HG03039 (cell line): ENCODE results near the gene TTLL10.

ENCODE experiments used
- ATAC-seq: cut with Tn5 transposase; IDR thresholded peaks from one replicate; pipeline ENCODE4 v1.9.1; 2021; ENCODE audit warnings: mild to moderate bottlenecking, moderate library complexity; ENCODE audit not compliant: unreplicated experiment

Gene TTLL10

DNA sequence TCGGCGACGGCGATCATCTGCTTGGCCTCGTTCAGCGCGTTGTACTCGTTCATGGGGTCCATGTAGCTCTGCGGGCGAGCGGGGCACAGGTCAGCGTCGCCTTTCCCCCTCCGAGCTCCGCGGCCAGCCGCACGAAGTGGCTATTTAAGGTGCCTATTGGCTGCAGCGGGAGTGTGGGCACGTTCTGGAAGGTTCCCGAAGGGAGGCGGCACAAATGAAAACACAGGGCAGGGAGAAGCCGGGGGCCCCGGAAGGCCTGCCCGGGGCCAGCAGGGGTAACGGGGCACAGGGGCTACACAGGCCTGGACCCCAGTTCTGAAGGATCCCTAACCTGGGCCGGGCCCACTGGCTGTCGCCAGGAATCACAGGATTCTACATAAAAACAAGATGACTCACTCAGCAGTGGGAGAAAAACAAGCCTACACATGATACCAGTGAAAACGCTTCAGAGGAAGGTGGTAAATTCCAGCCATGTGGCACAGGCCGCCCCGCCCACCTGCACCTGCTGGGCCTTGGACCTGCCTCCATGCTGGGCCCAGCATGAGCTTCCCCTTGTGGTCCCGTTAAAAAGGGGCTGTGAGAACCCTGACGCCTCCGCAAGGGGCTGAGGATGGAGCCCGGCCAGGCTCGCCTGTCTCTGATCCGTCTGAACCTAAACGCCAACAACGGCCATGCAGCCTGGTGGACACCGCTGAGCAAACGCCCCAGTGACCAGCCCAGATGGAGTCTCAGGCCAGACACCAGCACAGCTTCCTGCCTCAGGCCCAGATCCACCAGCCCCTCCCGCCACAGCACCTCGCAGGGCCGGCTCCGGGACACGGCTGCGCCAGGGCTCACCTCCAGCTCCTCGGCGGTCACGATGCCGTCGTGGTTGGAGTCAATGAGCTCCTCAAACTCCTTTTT lies 44.2 kb downstream of the TTLL10 start:
- no peak for ATAC-seq

DNA sequence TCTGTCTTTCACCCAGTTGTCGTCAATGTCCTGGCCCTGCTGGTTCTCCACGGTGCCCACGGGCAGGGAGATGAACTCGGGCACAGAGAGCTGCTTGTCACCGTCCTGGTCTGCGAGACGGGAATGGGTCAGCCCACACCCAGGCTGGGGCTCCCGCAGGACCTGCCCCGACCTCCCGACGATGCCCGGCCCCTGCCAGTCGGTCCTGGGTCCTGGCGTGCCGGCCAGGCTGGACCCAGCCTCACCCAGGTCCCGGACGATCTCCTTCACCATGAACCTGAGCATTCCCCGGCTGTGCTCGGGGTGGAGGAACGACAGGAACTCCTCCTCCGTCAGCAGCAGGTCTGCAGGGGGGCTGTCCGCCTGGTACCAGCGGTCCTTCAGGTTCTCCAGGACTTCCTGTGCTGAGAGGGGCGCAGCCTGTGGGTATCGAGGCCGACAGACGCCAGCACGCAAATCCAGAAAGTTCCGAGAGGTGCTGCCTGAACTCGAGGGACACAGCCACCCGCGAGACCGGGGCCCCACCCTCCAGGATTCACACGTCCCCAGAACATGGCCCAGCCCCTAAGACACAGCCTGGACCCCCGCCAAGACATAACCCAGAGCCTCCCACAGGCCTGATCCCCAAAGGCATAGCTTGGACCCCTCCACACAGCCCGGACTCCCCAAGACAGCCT lies 45.0 kb downstream of the TTLL10 start:
- ATAC-seq: no peak

GRCh38 chr1:1219341-1219740 lies 45.7 kb downstream of the TTLL10 start:
- no peak for ATAC-seq

DNA sequence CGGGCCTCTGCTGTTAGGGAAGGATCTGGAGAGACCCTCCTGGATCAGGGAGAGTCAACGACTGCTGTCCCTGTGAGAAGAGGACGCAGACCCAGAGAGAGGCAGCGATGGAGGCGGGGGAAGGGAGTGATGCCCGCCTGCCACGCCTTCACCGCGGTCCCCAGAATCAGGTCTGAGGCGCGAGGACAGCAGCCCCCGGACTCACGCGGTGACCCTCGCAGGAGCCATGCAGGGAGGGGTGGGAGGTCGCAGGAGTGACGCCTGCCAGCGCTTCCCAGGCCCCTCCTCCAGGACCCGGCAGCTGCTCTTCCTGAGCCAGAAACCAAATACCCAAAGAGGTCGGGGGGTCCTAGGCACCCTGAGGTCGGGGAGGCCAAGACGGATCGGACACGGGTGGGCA lies 46.5 kb downstream of the TTLL10 start:
- ATAC-seq: no peak

DNA sequence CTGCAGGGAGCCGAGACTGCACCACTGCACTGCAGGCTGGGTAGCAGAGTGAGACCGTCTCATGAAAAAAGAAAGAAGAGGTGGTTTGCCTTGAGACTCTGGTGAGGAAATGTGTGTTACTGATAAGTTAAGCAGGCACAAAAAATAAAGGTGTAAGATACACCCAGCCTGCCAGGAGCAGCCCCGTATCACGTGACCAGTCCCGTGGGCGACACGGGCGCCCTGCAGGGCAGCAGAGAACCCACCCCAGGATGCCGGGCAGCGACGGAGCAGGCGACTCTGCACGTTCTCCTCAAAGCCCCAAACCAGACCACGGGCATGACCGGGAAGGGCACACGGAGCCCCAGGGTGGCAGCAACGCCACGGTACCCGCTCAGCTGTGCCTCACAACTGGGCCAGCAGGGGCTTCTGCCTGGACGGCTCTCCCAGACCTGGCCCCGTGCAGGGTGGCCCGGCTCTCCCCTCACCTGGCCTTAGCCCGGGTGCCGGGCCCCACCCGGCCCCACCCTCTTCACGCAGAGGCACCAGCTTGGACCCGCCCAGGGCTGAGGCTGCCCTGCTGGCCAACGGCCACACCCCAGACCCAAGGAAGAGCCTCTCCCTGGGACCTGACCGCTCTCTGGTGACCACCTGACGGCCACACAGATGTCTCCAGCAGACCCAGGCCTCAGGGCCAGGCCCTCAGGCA lies 48.4 kb downstream of the TTLL10 start:
- no peak for ATAC-seq

- ATAC-seq: no peak
Measured at GRCh38 chr1:1222575-1223225, 49.0 kb downstream of the TTLL10 start.

GRCh38 chr1:1223321-1223720 lies 49.6 kb downstream of the TTLL10 start:
- ATAC-seq: no peak

- no peak for ATAC-seq
Measured at GRCh38 chr1:1223891-1224290, 50.2 kb downstream of the TTLL10 start.

- ATAC-seq: no peak
Measured at GRCh38 chr1:1225238-1225845, 51.7 kb downstream of the TTLL10 start.

DNA sequence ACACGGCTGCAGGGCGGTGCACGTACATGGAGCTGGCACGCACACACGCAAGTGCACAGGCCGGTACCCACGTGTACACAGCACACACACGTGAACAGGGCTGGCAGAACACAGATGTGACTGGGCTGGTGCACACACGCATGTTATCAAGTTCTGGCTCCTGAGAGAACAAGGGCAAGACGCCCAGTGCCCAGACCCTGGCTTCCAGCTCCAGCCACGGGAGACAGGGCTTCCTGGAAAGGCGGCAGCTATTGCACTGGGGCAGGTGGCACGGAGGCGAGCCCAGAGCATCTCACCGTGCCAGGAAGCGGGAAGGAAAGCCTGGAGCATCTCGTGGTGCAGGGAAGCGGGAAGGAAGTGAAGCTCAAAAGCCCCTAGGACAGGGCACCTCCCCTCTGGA lies 52.2 kb downstream of the TTLL10 start:
- ATAC-seq: no peak

GRCh38 chr1:1226566-1227362 lies 53.1 kb downstream of the TTLL10 start:
- no peak for ATAC-seq

- ATAC-seq: no peak
Measured at GRCh38 chr1:1227386-1227785, 53.7 kb downstream of the TTLL10 start.

DNA sequence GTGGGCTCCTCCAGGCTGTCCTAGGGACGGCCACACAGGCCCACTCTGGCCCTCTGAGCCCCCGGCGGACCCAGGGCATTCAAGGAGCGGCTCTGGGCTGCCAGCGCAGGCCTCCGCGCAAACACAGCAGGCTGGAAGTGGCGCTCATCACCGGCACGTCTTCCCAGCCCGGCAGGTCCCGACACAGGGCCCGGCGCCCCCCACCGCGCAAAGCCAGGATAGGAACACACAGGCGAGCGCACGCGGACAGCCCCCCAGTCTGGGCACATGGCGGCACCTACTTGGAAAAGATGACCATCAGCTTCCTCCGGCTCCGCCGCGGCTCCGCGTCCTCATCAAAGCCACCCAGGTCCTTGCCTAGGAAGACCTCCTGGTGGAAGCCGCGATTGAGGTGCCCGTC lies 54.5 kb downstream of the TTLL10 start:
- no peak for ATAC-seq

DNA sequence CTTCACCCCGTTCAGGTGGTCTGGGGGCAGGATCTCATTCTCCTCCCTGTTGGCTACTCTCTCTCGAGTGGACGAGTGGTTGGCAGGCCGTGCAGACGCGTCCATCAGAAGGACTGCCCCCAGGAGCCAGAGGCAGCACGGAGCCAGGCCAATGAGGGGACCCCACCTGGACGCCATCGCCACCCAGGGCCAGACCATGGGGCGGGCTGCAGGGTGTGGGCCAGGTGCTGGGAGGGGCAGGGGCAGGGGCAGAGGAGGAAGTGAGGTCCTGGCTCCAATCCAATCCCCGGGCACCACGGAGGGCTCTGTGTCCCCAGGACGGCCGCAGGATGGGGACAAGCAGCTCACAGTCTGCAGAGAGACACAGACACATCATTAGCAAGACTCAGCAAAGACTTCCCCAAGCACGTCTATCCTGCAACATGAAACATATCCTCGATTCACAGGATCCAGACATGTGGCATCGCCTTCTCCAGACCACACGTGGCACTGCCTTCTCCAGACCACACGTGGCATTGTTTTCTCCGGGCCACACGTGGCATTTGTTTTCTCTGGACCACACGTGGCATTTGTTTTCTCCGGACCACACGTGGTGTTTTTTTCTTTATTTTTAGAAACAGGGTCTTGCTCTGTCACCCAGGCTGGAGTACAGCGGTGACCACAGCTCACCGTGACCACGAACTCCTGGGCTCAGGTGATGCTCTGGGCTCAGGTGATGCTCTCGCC lies 55.1 kb downstream of the TTLL10 start:
- no peak for ATAC-seq

DNA sequence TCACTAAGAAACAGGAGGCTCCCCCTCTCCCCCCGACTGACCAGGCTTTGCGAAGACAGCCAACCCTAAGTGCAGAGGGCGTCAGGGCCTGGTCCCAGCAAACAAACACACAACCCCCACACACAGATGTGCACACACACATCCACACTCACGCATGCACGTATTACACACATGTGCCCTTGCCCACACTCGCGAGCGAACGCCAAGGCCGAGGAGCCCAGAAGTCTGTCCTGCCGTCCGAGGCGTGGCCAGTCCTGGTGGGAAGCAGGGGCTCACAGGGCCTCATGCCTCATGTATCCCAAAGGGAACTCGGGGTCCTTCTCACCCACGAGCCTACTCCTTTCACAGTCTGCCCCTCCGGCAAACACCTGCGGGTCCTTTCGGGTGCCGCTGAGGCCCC lies 56.1 kb downstream of the TTLL10 start:
- ATAC-seq: no peak

DNA sequence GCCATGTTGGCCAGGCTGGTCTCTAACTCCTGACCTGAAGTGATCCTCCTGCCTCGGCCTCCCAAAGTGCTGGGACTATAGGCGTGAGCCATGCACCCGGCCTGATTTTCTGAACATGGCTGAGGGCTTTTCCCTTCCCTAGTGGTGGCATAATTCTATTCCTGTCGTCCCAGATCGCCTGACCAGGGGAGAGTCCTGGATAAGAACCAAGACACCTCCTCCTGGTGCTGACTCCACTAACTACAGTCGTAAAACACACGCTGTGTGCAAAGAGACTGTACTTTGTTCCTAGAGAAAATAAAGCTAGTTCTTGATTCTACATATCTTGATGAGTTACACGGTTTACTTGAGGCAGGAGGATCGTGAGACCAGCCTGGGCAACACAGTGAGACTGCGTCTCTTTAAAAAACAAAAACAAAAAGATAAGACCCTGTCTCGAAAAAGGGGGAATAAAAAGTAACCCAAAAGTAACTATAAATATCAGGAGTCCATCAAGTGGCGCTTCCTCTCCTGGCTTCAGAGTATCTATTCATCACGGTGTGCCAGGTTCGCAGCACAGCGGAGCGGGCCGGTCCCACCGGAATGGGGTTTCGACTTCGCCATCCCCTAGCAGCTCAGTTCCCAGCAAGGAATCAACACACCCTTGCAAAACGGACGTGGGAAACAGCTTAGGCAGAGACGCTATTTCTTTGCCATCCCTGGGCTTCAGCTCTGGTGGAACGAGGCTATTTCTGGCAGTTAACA lies 57.1 kb downstream of the TTLL10 start:
- ATAC-seq: no peak

- peak; percentile 87 for ATAC-seq
Measured at GRCh38 chr1:1231400-1232207, 57.9 kb downstream of the TTLL10 start, which contains the start of gene SDF4. SDF4 (minus strand) TSS chr1:1232001; CDS start chr1:1228772, 3,229 bp downstream.
